ENCODE measurements around the gene CLDN6.

The CLDN6 gene

DNA sequence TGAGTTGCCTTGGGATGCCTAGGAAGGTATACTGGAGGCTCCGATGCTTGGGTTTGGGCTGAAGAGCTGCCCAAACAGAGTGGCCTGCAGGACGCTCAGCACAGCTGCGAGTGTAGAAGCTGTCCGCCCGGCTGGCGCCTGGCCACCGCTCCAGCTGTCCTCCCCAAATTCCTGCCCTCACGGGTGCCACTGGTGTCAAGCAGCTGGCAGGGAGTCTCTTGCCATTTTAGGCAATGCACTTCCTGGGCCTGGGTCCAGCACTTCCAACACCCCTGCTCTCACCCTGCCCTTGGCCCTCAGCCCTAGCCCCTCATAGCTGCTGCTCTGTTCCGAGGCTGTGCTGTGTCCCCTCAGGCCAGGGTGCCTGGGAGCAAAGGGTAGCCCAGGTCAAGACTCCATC, 32.5 kb downstream of the CLDN6 start:
- TF ChIP-seq, protein P1, sequence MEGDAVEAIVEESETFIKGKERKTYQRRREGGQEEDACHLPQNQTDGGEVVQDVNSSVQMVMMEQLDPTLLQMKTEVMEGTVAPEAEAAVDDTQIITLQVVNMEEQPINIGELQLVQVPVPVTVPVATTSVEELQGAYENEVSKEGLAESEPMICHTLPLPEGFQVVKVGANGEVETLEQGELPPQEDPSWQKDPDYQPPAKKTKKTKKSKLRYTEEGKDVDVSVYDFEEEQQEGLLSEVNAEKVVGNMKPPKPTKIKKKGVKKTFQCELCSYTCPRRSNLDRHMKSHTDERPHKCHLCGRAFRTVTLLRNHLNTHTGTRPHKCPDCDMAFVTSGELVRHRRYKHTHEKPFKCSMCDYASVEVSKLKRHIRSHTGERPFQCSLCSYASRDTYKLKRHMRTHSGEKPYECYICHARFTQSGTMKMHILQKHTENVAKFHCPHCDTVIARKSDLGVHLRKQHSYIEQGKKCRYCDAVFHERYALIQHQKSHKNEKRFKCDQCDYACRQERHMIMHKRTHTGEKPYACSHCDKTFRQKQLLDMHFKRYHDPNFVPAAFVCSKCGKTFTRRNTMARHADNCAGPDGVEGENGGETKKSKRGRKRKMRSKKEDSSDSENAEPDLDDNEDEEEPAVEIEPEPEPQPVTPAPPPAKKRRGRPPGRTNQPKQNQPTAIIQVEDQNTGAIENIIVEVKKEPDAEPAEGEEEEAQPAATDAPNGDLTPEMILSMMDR (conservative IDR thresholded peaks at IDR 0.05; ENCODE audit: low read depth, low read length) = no peak
- H3K4me3 ChIP-seq (ENCODE audit: low read length) = no peak overlapping the region
- DNase-seq (ENCODE audit: low read depth) = no peak

DNA sequence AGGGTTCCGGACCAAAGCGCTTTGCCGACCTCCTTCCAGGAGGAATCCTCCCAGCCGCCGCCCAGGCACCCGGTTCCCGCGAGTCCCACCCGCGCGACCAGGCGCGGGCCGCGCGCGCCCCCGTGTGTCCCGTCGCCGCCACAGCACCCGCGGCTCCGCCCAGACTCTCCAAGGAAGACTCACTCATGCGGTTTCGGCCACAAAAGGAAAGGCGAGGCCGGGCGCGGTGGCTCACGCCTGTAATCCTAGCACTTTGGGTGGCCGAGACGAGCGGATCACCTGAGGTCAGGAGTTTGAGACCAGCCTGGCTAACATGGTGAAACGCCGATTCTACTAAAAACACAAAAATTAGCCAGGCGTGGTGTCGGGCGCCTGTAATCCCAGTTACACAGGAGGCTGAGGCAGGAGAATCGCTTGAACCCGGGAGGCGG, 34.3 kb downstream of the CLDN6 start:
- H3K4me3 ChIP-seq (ENCODE audit: low read length) = peak overlapping the region; percentile 17
- no peak for DNase-seq (ENCODE audit: low read depth)
- TF ChIP-seq, protein P1 (conservative IDR thresholded peaks at IDR 0.05; ENCODE audit: low read depth, low read length) = peak; percentile 67

DNA sequence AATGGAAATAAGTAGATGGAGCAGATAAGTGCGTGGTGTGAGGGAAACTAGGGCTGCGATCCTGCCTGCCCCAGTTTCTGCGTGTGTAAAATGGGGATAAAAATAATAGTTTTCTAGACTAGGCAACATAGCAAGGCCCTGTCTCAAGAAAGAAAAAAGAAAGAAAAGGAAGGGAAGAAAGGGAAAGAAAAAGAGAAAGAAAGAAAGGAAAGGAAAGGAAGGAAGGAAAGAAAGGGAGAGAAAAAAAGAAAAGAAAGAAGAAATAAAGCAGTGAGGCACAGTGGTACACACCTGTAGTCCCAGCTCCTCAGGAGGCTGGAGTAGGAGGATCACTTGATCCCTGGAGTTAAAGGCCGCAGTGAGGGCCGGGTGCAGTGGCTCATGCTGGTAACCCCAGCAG, 35.6 kb downstream of the CLDN6 start:
- H3K4me3 ChIP-seq (ENCODE audit: low read length) = no peak overlapping the region
- DNase-seq (ENCODE audit: low read depth) = no peak
- TF ChIP-seq, protein P1 (conservative IDR thresholded peaks at IDR 0.05; ENCODE audit: low read depth, low read length) = no peak

DNA sequence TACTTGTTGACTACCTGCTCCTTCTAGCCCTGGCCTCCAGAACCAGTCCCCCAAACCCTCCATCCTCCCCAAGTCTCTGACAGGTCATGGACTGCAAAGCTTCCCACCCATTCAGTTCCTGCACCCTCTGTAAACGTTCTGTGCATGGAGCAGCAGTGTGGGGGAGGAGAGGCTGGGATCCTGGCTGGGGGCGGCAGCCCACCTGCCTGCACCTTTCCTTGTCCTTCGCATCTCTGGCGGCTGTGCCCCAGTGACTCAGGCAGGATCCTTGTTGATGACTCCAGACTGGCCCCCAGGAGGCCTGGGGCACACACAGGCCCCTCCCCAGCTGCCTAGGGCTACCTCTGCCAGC, 36.1 kb downstream of the CLDN6 start:
- TF ChIP-seq, protein P1 (conservative IDR thresholded peaks at IDR 0.05; ENCODE audit: low read depth, low read length) = no peak
- DNase-seq (ENCODE audit: low read depth) = no peak

DNA sequence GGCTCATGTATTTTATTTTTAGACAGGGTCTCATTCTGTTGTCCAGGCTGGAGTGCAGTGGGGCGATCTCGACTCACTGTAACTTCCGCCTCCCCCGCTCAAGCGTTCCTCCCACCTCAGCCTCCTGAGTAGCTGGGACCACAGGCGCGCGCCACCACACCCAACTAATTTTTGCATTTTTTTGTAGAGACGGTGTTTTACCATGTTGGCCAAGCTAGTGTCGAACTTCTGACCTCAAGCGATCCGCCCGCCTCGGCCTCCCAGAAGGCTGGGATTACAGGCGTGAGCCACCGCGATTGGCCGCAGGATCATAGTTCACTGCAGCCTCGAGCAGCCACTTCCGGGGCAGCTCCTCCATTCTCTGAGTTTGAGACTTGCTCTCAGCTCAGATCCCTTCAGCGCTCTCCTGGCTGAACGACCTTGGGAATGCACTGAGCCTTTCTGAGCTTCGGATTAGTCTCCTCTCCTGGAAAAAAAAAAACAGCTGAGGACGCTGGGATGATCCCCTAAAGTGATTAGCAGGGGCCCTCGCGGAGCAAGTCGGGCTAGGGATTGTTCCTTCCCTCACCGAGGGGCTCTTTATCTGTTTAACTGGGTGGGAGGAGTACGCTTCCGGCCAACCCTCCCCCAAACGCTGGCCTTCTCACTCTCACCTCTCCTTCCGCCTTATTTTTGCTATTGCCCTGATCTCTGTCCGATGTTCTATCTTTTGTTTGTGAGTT, 36.6 kb downstream of the CLDN6 start:
- TF ChIP-seq, protein P1 (conservative IDR thresholded peaks at IDR 0.05; ENCODE audit: low read depth, low read length) = no peak
- DNase-seq (ENCODE audit: low read depth) = no peak
- no peak overlapping the region for H3K4me3 ChIP-seq (ENCODE audit: low read length)

More for the DNA sequence above, 36.1 kb downstream of the CLDN6 start:
- H3K4me3 ChIP-seq (ENCODE audit: low read length) = no peak overlapping the region

DNA sequence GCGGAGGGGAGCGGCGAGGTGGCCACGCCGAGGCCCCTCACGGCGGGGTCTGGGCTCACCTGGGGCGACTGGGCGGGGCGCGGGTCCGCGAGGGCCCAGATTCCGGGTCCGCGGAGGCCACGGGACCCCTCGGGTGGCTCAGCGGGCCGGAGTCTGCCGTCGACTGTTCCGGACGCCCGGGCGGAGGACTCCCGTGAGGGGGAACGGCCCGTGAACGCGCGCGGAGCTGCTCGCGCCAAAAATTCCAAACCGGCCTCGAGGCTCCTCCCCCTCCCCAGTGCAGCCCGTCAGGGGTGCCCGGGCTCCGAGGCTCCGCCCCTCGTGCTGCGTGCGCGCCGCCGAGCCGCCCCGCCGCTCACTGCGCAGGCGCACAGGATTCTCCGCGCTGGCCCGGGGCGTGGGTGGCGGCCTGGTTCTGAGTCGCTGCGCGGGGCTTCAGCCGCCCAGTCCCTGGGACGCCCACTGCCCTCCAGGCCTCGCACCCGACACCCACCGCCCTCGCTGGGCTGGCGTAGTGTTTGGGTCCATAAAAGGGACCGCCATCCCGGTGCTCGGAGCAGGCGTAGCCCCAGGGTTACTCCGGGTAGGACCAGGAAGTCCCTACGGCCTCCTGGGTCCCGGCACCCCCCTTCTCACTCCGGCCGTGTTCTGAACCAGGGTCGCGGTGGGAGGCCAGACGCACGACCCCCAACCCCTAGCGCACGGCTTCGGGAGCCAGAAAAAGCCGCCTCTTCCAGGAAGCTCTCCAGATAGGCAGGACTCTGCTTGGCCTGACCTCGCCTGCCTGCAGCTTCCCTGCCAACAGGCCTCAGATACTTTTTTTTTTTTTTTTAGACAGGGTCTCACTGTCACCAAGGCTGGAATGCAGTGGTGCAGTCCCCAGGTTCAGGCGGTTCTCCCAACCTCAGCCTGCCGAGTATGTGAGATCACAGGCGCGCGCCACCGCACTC, 37.5 kb downstream of the CLDN6 start, which contains the start of gene PKMYT1:
Gene PKMYT1, minus strand, starts transcription at position 220 of the 950 bp plus-strand sequence. CDS start 789 bp downstream, outside the sequence.
- DNase-seq (ENCODE audit: low read depth) = no peak
- peak within 1 kb of the TSS; percentile 70 for H3K4me3 ChIP-seq (ENCODE audit: low read length)
- TF ChIP-seq, protein P1 (conservative IDR thresholded peaks at IDR 0.05; ENCODE audit: low read depth, low read length) = no peak
